Bronchial epithelial cell (primary cell): ENCODE data around the gene VAMP8. TPM values are rescaled to one million over a fixed set of nuclear protein-coding genes. Genes with fewer than 3 reads are reported as not detected.
A peak's percentile ranks its signal among the peaks of the same experiment; 100 is the strongest.
"Not testable (repeated sequence)": the region's sequence is repeated elsewhere in the genome, so short reads cannot be mapped to it uniquely, and the experiment has no call there.

Experiments used
- DNase-seq: peaks from one replicate; pipeline ENCODE4 v3.0.0-alpha.2; 2010; ENCODE audit warnings: low read depth
- FAIRE-seq: peaks from 2 replicates; lab custom pipeline; 2011; peaks lifted over from hg19 to GRCh38; lab: Jason Lieb, UNC
- H3K27me3 ChIP-seq: 2 replicates; pipeline ENCODE4 v1.5.1; 2011; ENCODE audit warnings: low read length; ENCODE audit not compliant: control insufficient read depth, insufficient read depth
- H3K36me3 ChIP-seq: 2 replicates; pipeline ENCODE4 v1.5.1; 2011; ENCODE audit warnings: low read length; ENCODE audit not compliant: control insufficient read depth, insufficient read depth
- H3K4me3 ChIP-seq: 2 replicates; pipeline ENCODE4 v1.5.1; 2011; ENCODE audit warnings: mild to moderate bottlenecking, low read depth, low read length, control low read depth
- CTCF ChIP-seq: IDR thresholded peaks from 2 replicates; pipeline ENCODE4 v1.5.1; 2011; ENCODE audit warnings: mild to moderate bottlenecking, moderate library complexity, low read length, control low read depth, inconsistent platforms; ENCODE audit not compliant: insufficient read depth, severe bottlenecking
- total RNA-seq: library from RNA; depleted of rRNA; stranded (reverse); fragments of >200 nt; gene quantifications from 2 replicates; pipeline ENCODE4 v1.2.1, GENCODE V29; 2014

The VAMP8 gene
- total RNA-seq, 1 donor from 2014 or later: 41.3 TPM

GRCh38 chr2:85540133-85540648 is 37.2 kb upstream of the VAMP8 start:
- FAIRE-seq (no peak), DNase-seq (no peak)
- H3K36me3 ChIP-seq: peaks cover 21% of the 10 kb centered on the region
- no peak for TF ChIP-seq CTCF
- no peaks in the 10 kb centered on the region for H3K27me3 ChIP-seq
- peak overlapping the region; percentile 99 for H3K4me3 ChIP-seq

DNA sequence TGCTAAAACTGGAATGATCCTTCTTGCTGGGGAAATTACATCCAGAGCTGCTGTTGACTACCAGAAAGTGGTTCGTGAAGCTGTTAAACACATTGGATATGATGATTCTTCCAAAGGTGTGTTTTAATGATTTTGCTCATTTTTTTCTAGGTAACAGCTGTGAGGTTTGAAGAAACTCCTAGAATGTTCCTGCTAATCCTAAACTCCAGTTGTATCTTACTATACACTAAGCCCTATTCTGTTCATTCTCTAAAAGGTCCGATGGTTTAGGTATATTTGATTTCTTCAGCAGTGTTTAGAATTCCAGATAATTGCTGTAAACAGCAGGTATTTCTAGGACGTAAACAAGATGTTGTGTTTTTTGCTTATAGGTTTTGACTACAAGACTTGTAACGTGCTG is 36.1 kb upstream of the VAMP8 start:
- DNase-seq (no peak), FAIRE-seq (no peak)
- TF ChIP-seq CTCF: no peak
- H3K36me3 ChIP-seq: peaks cover 21% of the 10 kb centered on the region
- H3K27me3 ChIP-seq: no peaks in the 10 kb centered on the region
- H3K4me3 ChIP-seq: peak overlapping the region; percentile 99

GRCh38 chr2:85541753-85542457 is 35.5 kb upstream of the VAMP8 start:
- Histone ChIP-seq H3K4me3 (no peak overlapping the region), H3K36me3 (peaks cover 21% of the 10 kb centered on the region), H3K27me3 (no peaks in the 10 kb centered on the region)
- no peak for DNase-seq
- TF ChIP-seq CTCF: no peak
- FAIRE-seq: no peak

GRCh38 chr2:85542777-85543176 is 34.6 kb upstream of the VAMP8 start:
- H3K27me3 ChIP-seq: no peaks in the 10 kb centered on the region
- DNase-seq (no peak), FAIRE-seq (no peak)
- peaks cover 21% of the 10 kb centered on the region for H3K36me3 ChIP-seq
- no peak for TF ChIP-seq CTCF
- no peak overlapping the region for H3K4me3 ChIP-seq

DNA sequence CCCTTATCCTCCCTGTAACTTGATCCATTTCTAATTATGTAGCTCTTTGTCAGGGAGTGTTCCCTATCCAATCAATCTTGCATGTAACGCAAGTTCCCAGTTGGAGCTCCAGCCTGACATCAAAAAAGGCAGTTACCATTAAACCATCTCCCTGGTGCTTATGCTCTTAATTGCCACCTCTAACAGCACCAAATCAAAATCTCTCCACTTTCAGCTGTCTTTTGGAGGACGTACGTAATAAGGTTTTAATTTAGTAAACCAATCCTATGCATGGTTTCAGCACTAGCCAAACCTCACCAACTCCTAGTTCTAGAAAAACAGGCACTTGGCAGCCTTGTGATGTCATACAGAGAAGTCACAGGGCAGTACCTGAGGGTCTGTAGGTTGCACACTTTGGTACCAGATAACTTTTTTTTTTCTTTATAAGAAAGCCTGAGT is 33.1 kb upstream of the VAMP8 start:
- not testable (repeated sequence) for H3K27me3 ChIP-seq, FAIRE-seq, DNase-seq, H3K4me3 ChIP-seq
- peaks cover 21% of the 10 kb centered on the region for H3K36me3 ChIP-seq

DNA sequence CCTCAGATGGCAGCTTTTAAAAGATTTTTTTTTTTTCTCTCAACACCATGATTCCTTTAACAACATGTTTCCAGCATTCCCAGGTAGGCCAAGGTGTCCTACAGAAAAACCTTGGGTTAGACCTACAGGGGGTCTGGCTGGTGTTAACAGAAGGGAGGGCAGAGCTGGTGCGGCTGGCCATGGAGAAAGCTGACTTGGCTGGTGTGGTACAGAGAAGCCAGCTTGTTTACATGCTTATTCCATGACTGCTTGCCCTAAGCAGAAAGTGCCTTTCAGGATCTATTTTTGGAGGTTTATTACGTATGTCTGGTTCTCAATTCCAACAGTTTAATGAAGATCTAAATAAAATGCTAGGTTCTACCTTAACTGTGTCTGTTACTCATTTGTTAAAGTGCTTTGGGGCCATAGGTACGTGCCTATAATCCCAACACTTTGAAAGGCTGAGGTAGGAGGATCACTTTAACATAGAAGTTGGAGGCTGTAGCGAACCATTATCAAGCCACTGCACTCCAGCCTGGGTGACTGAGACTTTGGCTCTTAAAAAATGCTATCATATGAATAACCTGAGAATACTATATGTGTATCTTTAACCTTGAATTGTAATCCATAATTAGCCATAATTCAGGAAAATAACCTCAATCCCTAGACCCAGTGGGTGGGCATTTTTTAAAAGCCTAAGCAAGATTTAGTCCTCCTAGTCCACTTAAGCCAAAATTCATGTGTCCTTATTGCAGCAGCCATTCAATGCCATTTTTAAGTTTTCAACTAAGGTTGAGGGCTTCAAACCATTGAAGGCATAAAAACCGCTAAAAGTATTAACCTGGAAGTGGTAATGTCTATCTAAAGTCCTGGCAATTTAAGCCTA is 32.2 kb upstream of the VAMP8 start:
- not testable (repeated sequence) for DNase-seq, FAIRE-seq, H3K27me3 ChIP-seq, H3K4me3 ChIP-seq
- peaks cover 19% of the 10 kb centered on the region for H3K36me3 ChIP-seq
